Choroid plexus epithelial cell (primary cell): ENCODE measurements around the gene MAST2.

Experiments
- DNase-seq: peaks from one replicate; pipeline ENCODE4 v3.0.0-alpha.2; 2010; ENCODE audit warnings: low read depth
- H3K4me3 ChIP-seq: 2 replicates; pipeline ENCODE4 v1.5.1; 2011; ENCODE audit warnings: low read depth, mild to moderate bottlenecking, control low read depth, low read length, moderate library complexity
- TF ChIP-seq, protein P1 (sequence below): conservative IDR thresholded peaks from 2 replicates; pipeline ENCODE4 v1.5.1; 2011; ENCODE audit warnings: low read depth, mild to moderate bottlenecking, control low read depth, inconsistent platforms, low read length, moderate library complexity

The MAST2 gene

DNA sequence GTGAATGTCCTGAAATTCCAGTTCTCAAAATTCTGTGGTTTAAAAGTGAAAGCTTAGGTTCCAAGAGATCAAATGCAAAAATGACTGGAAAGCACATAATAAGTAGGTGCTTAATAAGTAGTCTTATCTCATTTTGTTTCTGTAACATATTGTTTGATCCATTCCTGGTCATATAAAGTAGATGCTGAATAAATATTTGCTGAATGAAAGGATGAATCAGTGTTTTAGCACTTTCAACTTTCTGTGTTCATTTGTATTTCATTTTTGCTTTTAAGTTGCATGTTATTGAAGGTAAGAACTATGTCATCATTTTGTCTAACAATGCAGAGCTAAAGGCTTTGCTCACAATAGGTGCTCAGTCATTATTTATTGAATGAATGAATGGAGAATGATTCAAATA, 6.3 kb downstream of the MAST2 start:
- no peak overlapping the region for H3K4me3 ChIP-seq
- TF ChIP-seq, protein P1, sequence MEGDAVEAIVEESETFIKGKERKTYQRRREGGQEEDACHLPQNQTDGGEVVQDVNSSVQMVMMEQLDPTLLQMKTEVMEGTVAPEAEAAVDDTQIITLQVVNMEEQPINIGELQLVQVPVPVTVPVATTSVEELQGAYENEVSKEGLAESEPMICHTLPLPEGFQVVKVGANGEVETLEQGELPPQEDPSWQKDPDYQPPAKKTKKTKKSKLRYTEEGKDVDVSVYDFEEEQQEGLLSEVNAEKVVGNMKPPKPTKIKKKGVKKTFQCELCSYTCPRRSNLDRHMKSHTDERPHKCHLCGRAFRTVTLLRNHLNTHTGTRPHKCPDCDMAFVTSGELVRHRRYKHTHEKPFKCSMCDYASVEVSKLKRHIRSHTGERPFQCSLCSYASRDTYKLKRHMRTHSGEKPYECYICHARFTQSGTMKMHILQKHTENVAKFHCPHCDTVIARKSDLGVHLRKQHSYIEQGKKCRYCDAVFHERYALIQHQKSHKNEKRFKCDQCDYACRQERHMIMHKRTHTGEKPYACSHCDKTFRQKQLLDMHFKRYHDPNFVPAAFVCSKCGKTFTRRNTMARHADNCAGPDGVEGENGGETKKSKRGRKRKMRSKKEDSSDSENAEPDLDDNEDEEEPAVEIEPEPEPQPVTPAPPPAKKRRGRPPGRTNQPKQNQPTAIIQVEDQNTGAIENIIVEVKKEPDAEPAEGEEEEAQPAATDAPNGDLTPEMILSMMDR = no peak
- peak; percentile 4 for DNase-seq

GRCh38 chr1:45814776-45815175, 11.4 kb downstream of the MAST2 start:
- H3K4me3 ChIP-seq = no peak overlapping the region
- TF ChIP-seq, protein P1 = no peak
- no peak for DNase-seq

DNA sequence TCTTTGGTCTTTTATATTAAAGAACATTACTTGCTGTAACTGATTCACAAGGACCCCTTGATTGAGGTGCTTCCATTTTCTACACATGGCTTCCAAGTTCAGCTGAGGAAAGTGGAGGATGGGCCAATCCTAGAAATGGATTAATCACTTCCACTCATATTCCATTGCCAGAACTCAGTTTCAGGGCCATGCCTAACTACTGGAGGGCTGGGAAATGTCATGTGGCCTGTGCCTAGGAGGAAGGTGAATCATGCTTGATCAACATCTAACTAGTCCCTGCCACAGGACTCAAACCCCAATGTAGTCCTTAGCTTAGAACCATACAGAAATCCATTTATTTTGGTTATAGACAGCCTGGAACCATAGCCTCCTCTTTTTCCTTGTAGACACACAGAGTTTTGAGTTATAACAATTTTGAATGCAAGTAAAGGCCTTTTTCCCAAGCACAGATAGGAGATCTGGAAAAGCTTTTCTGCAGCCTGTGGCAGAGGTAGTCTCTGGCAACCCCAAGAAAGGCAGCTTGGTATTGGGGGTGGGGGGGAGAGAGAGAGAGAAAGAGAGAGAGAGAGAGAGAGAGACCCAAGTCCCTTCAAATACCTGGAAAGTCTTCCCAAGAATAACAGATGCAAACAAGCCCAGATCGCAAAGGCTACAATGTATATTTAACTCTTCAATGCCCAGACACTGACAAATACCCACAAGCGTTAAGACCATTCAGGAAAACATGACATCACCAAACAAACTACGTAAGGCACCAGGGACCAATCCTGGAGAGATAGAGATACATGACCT, 12.5 kb downstream of the MAST2 start:
- no peak overlapping the region for H3K4me3 ChIP-seq
- TF ChIP-seq, protein P1 = no peak
- DNase-seq = peak; percentile 16

DNA sequence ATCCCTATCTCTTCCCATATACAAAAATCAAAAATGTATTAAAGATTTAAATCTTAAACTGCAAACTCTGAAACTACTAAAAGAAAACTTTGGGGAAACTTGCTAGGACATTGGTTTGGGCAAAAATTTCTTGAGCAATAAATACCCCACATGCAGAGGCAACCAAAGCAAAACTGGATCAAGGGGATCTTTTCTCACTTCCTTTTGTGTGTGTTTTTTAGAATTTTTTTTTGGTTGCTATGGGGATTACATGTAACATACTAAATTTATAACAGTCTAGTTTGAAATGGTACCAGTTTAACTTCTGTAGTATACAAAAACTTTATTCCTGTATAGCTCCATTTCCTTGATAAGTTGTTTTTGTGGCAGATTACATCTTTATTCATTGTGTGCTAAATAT, 16.8 kb downstream of the MAST2 start:
- no peak for DNase-seq
- no peak overlapping the region for H3K4me3 ChIP-seq
- TF ChIP-seq, protein P1 = no peak

GRCh38 chr1:45820788-45821187, 17.4 kb downstream of the MAST2 start:
- DNase-seq = peak; percentile 61
- TF ChIP-seq, protein P1 = no peak
- no peak overlapping the region for H3K4me3 ChIP-seq

- DNase-seq = no peak
- TF ChIP-seq, protein P1 = no peak
- no peak overlapping the region for H3K4me3 ChIP-seq
Measured at GRCh38 chr1:45822644-45823043, 19.2 kb downstream of the MAST2 start.

- TF ChIP-seq, protein P1 = no peak
- no peak for DNase-seq
- no peak overlapping the region for H3K4me3 ChIP-seq
Measured at GRCh38 chr1:45824607-45825006, 21.2 kb downstream of the MAST2 start.
